Peyer's patch (tissue), 4 donors: ENCODE data around the gene RNASEH2A. TPM values are rescaled to one million over a fixed set of nuclear protein-coding genes. Genes with fewer than 3 reads are reported as not detected.

Source experiments
- DNase-seq, 3 donors: peaks; one replicate each; pipeline ENCODE4 v3.0.0-alpha.2; 2017 to 2019
- H3K27ac ChIP-seq, 4 donors: fragments of 200-600 bp; sonication (generic); one replicate each; pipeline ENCODE4 v1.5.1; 2016 to 2019
- H3K27me3 ChIP-seq, 2 donors: fragments of 200-600 bp; sonication (generic); one replicate each; pipeline ENCODE4 v1.5.1; 2019
- H3K36me3 ChIP-seq, 3 donors: fragments of 200-600 bp; sonication (generic); one replicate each; pipeline ENCODE4 v1.5.1; 2016 to 2019
- H3K4me1 ChIP-seq, 4 donors: fragments of 200-600 bp; sonication (generic); one replicate each; pipeline ENCODE4 v1.5.1; 2016 to 2019
- H3K4me3 ChIP-seq, 4 donors: fragments of 200-600 bp; sonication (generic); 1 replicate in 3 of 4; 2 replicates in 1 of 4; pipeline ENCODE4 v1.5.1; 2016 to 2019; ENCODE audit warnings: mild to moderate bottlenecking in 1 of 4
- H3K9me3 ChIP-seq, 4 donors: fragments of 200-600 bp; sonication (generic); one replicate each; pipeline ENCODE4 v1.5.1; 2016 to 2019; ENCODE audit warnings: mild to moderate bottlenecking in 1 of 4
- CTCF ChIP-seq, 6 experiments: fragments of 450-650 bp in 4 of 6; fragments of 200-600 bp in 2 of 6; sonication (generic) in 1 of 6; IDR thresholded peaks; one replicate each; pipeline ENCODE4 v1.5.1; 2017 to 2019; ENCODE audit warnings: antibody characterized with exemption in 6 of 6, mild to moderate bottlenecking in 3 of 6, moderate library complexity in 1 of 6
- POLR2A ChIP-seq, 2 donors: fragments of 450-650 bp; IDR thresholded peaks; one replicate each; pipeline ENCODE4 v1.5.1; 2017; ENCODE audit warnings: antibody characterized with exemption in 2 of 2, mild to moderate bottlenecking in 2 of 2, moderate library complexity in 2 of 2
- total RNA-seq, 4 donors: library from RNA; depleted of rRNA; stranded (reverse); fragments of >200 nt; gene quantifications; one replicate each; pipeline ENCODE4 v1.1.0, GENCODE V29; 2016

The RNASEH2A gene
- total RNA-seq, 4 donors from 2014 or later: 5.9 to 24.8 (median 9.4) TPM

GRCh38 chr19:12783849-12784393, 22.5 kb upstream of the RNASEH2A start:
- H3K27ac ChIP-seq: peak overlapping the region; percentile 97 to 100 (median 100)
- TF ChIP-seq CTCF (IDR thresholded peaks at IDR 0.05): no peak
- no peak for TF ChIP-seq POLR2A (IDR thresholded peaks at IDR 0.05)
- H3K4me1 ChIP-seq: peaks cover 24 to 74% (median 47%) of the 10 kb centered on the region in 4 donors
- peak overlapping the region in 1 of 4 donors; percentile 4 for H3K4me3 ChIP-seq
- H3K36me3 ChIP-seq: no peaks in the 10 kb centered on the region
- DNase-seq: peak in 2 of 3 donors; percentile 72 to 75
- no peaks in the 10 kb centered on the region for H3K27me3 ChIP-seq
- no peaks in the 10 kb centered on the region for H3K9me3 ChIP-seq

- no peaks in the 10 kb centered on the region for H3K36me3 ChIP-seq
- H3K27ac ChIP-seq: peak overlapping the region; percentile 97 to 100 (median 100)
- no peak overlapping the region for H3K4me3 ChIP-seq
- no peaks in the 10 kb centered on the region for H3K9me3 ChIP-seq
- no peaks in the 10 kb centered on the region for H3K27me3 ChIP-seq
- H3K4me1 ChIP-seq: peaks cover 24 to 72% (median 49%) of the 10 kb centered on the region in 4 donors
- no peak for TF ChIP-seq CTCF (IDR thresholded peaks at IDR 0.05)
- no peak for TF ChIP-seq POLR2A (IDR thresholded peaks at IDR 0.05)
- peak in 1 of 3 donors; percentile 52 for DNase-seq
These were observed 22.0 kb upstream of the RNASEH2A start for GRCh38 chr19:12784394-12784870.

- Histone ChIP-seq H3K4me1 (peaks cover 24 to 72% (median 49%) of the 10 kb centered on the region in 4 donors), H3K27ac (peak overlapping the region; percentile 97 to 100 (median 100)), H3K27me3 (no peaks in the 10 kb centered on the region), H3K9me3 (no peaks in the 10 kb centered on the region), H3K4me3 (no peak overlapping the region), H3K36me3 (no peaks in the 10 kb centered on the region)
- TF ChIP-seq POLR2A (IDR thresholded peaks at IDR 0.05) (no peak), CTCF (IDR thresholded peaks at IDR 0.05) (no peak)
- DNase-seq: peak in 1 of 3 donors; percentile 56
These were observed 21.4 kb upstream of the RNASEH2A start for GRCh38 chr19:12784871-12785430.

- Histone ChIP-seq H3K27ac (peak overlapping the region; percentile 97 to 100 (median 100)), H3K27me3 (no peaks in the 10 kb centered on the region), H3K4me1 (peaks cover 24 to 72% (median 49%) of the 10 kb centered on the region in 4 donors), H3K36me3 (no peaks in the 10 kb centered on the region), H3K9me3 (no peaks in the 10 kb centered on the region), H3K4me3 (no peak overlapping the region)
- TF ChIP-seq POLR2A (IDR thresholded peaks at IDR 0.05): peak in 1 of 2 donors; percentile 62
- TF ChIP-seq CTCF (IDR thresholded peaks at IDR 0.05): no peak
- DNase-seq: peak in 2 of 3 donors; percentile 71 to 77
These were observed 20.9 kb upstream of the RNASEH2A start for GRCh38 chr19:12785431-12786031.

- no peaks in the 10 kb centered on the region for H3K36me3 ChIP-seq
- TF ChIP-seq CTCF (IDR thresholded peaks at IDR 0.05) (no peak), POLR2A (IDR thresholded peaks at IDR 0.05) (peak in 1 of 2 donors; percentile 2)
- no peaks in the 10 kb centered on the region for H3K27me3 ChIP-seq
- peaks cover 24 to 72% (median 48%) of the 10 kb centered on the region in 4 donors for H3K4me1 ChIP-seq
- H3K9me3 ChIP-seq: no peaks in the 10 kb centered on the region
- no peak overlapping the region for H3K4me3 ChIP-seq
- peak overlapping the region; percentile 97 to 100 (median 100) for H3K27ac ChIP-seq
- peak; percentile 74 to 82 (median 81) for DNase-seq
These were observed 20.1 kb upstream of the RNASEH2A start for GRCh38 chr19:12786141-12786870.
